NCI-H2029 treated with DMSO at 0.1 percent for 48 hours (cell line): Measurements from ENCODE around the gene PIH1D2.
"Not testable (repeated sequence)": the region's sequence is repeated elsewhere in the genome, so short reads cannot be mapped to it uniquely, and the experiment has no call there.

Source experiments
- DNase-seq: peaks from one replicate; lab custom pipeline; 2025; lab: John Stamatoyannopoulos, UW

PIH1D2 gene

GRCh38 chr11:112073941-112074811 lies at the start of gene PIH1D2, which contains the start of gene NKAPD1:
Gene PIH1D2 (minus strand): TSS chr11:112074017. CDS start chr11:112073174, 843 bp downstream.
Gene NKAPD1 (plus strand): TSS chr11:112074299. CDS start chr11:112075575, 1,276 bp downstream.
- peak; percentile 81 for DNase-seq

GRCh38 chr11:112123129-112123528 lies 49.3 kb upstream of the PIH1D2 start:
- DNase-seq = no peak

GRCh38 chr11:112121981-112122615 lies 48.3 kb upstream of the PIH1D2 start:
- DNase-seq = no peak

GRCh38 chr11:112118176-112118575 lies 44.4 kb upstream of the PIH1D2 start:
- no peak for DNase-seq

- DNase-seq = no peak
Observed at GRCh38 chr11:112115386-112115785, 41.6 kb upstream of the PIH1D2 start.

- DNase-seq = no peak
Observed at GRCh38 chr11:112114460-112114859, 40.6 kb upstream of the PIH1D2 start.

GRCh38 chr11:112113539-112114457 lies 40.0 kb upstream of the PIH1D2 start:
- DNase-seq = peak; percentile 86

- DNase-seq = no peak
Observed at GRCh38 chr11:112106070-112106469, 32.3 kb upstream of the PIH1D2 start.

GRCh38 chr11:112103446-112103845 lies 29.6 kb upstream of the PIH1D2 start:
- no peak for DNase-seq

GRCh38 chr11:112100462-112100861 lies 26.6 kb upstream of the PIH1D2 start:
- no peak for DNase-seq

GRCh38 chr11:112097734-112098528 lies 24.1 kb upstream of the PIH1D2 start:
- DNase-seq = no peak

GRCh38 chr11:112096194-112096593 lies 22.4 kb upstream of the PIH1D2 start:
- DNase-seq = no peak

- not testable (repeated sequence) for DNase-seq
Observed at GRCh38 chr11:112095302-112095701, 21.5 kb upstream of the PIH1D2 start.

GRCh38 chr11:112087212-112087611 lies 13.4 kb upstream of the PIH1D2 start:
- no peak for DNase-seq

GRCh38 chr11:112086422-112087191 lies 12.8 kb upstream of the PIH1D2 start, which contains the start of the genes SDHD and TIMM8B:
Gene SDHD (plus strand): TSS chr11:112086873. CDS start chr11:112086908, 35 bp downstream.
Gene TIMM8B (minus strand): TSS chr11:112086756. CDS start chr11:112086723, 33 bp downstream.
- peak; percentile 96 for DNase-seq

- DNase-seq = no peak
Observed at GRCh38 chr11:112085822-112086421, 12.1 kb upstream of the PIH1D2 start.

GRCh38 chr11:112082729-112083128 lies 8.9 kb upstream of the PIH1D2 start:
- DNase-seq = no peak

GRCh38 chr11:112062923-112063322 lies 10.9 kb downstream of the PIH1D2 start:
- no peak for DNase-seq

GRCh38 chr11:112058103-112058502 lies 15.7 kb downstream of the PIH1D2 start:
- DNase-seq = no peak

- no peak for DNase-seq
Observed at GRCh38 chr11:112057170-112057569, 16.6 kb downstream of the PIH1D2 start.
